H1 (cell line): ENCODE data around the gene ZMYND10. TPM values are rescaled to one million over a fixed set of nuclear protein-coding genes. Genes with fewer than 3 reads are reported as not detected.

Source experiments
- CTCF ChIA-PET: fragments of 300-600 bp; sonication (Branson Sonifier 250); formaldehyde crosslinking; loops from one replicate; lab custom pipeline; 2021; ENCODE audit not compliant: partially characterized antibody; lab: Charles Lee
- POLR2A ChIA-PET: fragments of 300-600 bp; sonication (Branson Sonifier 250); formaldehyde crosslinking; loops from one replicate; lab custom pipeline; 2021; ENCODE audit warnings: inconsistent platforms; ENCODE audit not compliant: partially characterized antibody; lab: Charles Lee
- DNase-seq, 2 experiments: peaks; one replicate each; pipeline versions ENCODE4 v3.0.0 to v3.0.0-alpha.2; 2010 to 2022; ENCODE audit warnings: low spot score in 2 of 2, low read depth in 1 of 2, mixed read lengths in 1 of 2
- FAIRE-seq: peaks from 2 replicates; lab custom pipeline; 2011; peaks lifted over from hg19 to GRCh38; lab: Jason Lieb, UNC
- H2AFZ ChIP-seq: 2 replicates; pipeline ENCODE4 v1.8.1; 2012; ENCODE audit warnings: low read length, inconsistent platforms
- H2AK5ac ChIP-seq: 2 replicates; pipeline ENCODE4 v1.6.1; 2013; ENCODE audit warnings: low read depth, low read length
- H2BK120ac ChIP-seq: replicated peaks from 2 replicates; pipeline ENCODE3; 2013; ENCODE audit warnings: low read depth, low read length, inconsistent platforms
- H2BK12ac ChIP-seq: 2 replicates; pipeline ENCODE4 v1.6.1; 2013; ENCODE audit warnings: low read depth, low read length
- H2BK15ac ChIP-seq: 2 replicates; pipeline ENCODE4 v1.6.1; 2013; ENCODE audit warnings: low read length
- H2BK20ac ChIP-seq: 2 replicates; pipeline ENCODE4 v1.6.1; 2013; ENCODE audit warnings: low read length
- H2BK5ac ChIP-seq: 2 replicates; pipeline ENCODE4 v1.6.1; 2013; ENCODE audit warnings: low read depth, low read length
- H3K14ac ChIP-seq: 2 replicates; pipeline ENCODE4 v1.6.1; 2013; ENCODE audit warnings: inconsistent platforms; ENCODE audit not compliant: insufficient read length
- H3K18ac ChIP-seq: 2 replicates; pipeline ENCODE4 v1.6.1; 2013; ENCODE audit warnings: low read length; ENCODE audit errors: extremely low read depth
- H3K23ac ChIP-seq: 2 replicates; pipeline ENCODE4 v1.6.1; 2013; ENCODE audit warnings: inconsistent platforms; ENCODE audit not compliant: insufficient read length
- H3K23me2 ChIP-seq: 2 replicates; pipeline ENCODE4 v1.6.1; 2013; ENCODE audit warnings: low read depth, low read length
- H3K27ac ChIP-seq: 2 replicates; pipeline ENCODE4 v1.6.1; 2011; ENCODE audit warnings: low read depth, low read length, inconsistent platforms
- H3K27me3 ChIP-seq, 4 experiments: replicated peaks in 1 of 4; 1 replicate in 1 of 4; 2 replicates in 3 of 4; pipeline versions ENCODE4 v1.6.1 to v1.8.1; 2011 to 2013; ENCODE audit warnings: low read length in 3 of 4, mild to moderate bottlenecking in 3 of 4, inconsistent platforms in 2 of 4, mixed read lengths in 2 of 4, moderate library complexity in 1 of 4; ENCODE audit not compliant: control insufficient read depth in 3 of 4, insufficient read depth in 3 of 4; ENCODE audit errors: extremely low read depth in 1 of 4
- H3K36me3 ChIP-seq, 4 experiments: 2 replicates each; pipeline versions ENCODE4 v1.6.1 to v1.8.1; 2011 to 2013; ENCODE audit warnings: mild to moderate bottlenecking in 4 of 4, low read length in 3 of 4, moderate library complexity in 2 of 4, control low read depth in 1 of 4, inconsistent platforms in 1 of 4; ENCODE audit not compliant: insufficient read depth in 4 of 4, control insufficient read depth in 2 of 4
- H3K4ac ChIP-seq: replicated peaks from 2 replicates; pipeline ENCODE3; 2013; ENCODE audit warnings: low read length, low read depth, mixed read lengths, inconsistent platforms; ENCODE audit not compliant: insufficient read length
- H3K4me1 ChIP-seq, 4 experiments: replicated peaks in 1 of 4; 1 replicate in 1 of 4; 2 replicates in 3 of 4; pipeline versions ENCODE4 v1.6.1 to v1.8.1; 2011 to 2013; ENCODE audit warnings: low read length in 3 of 4, inconsistent platforms in 2 of 4, mixed read lengths in 1 of 4; ENCODE audit not compliant: insufficient read depth in 4 of 4, control insufficient read depth in 3 of 4
- H3K4me2 ChIP-seq, 2 experiments: 2 replicates each; pipeline versions ENCODE4 v1.6.1 to v1.8.1; 2011 to 2013; ENCODE audit warnings: low read depth in 2 of 2, low read length in 2 of 2, control low read depth in 1 of 2, inconsistent platforms in 1 of 2, mild to moderate bottlenecking in 1 of 2; ENCODE audit not compliant: insufficient read depth in 1 of 2
- H3K4me3 ChIP-seq, 4 experiments: fragments of 200-600, 300-600 bp in 1 of 4; sonication (generic), shearing (Covaris generic), sonication (Bioruptor Twin) in 1 of 4; 2 replicates each; pipeline versions ENCODE4 v1.5.1 to v1.8.1; 2011 to 2016; ENCODE audit warnings: low read length in 4 of 4, low read depth in 3 of 4, control low read depth in 2 of 4, inconsistent platforms in 2 of 4, mild to moderate bottlenecking in 2 of 4, mixed read lengths in 1 of 4, moderate library complexity in 1 of 4; ENCODE audit not compliant: insufficient read depth in 2 of 4; ENCODE audit errors: extremely low read depth in 1 of 4
- H3K56ac ChIP-seq: replicated peaks from 2 replicates; pipeline ENCODE3; 2013; ENCODE audit warnings: low read depth, mild to moderate bottlenecking, mixed read lengths, low read length, inconsistent platforms; ENCODE audit not compliant: insufficient read length
- H3K79me1 ChIP-seq: 2 replicates; pipeline ENCODE4 v1.6.1; 2013; ENCODE audit warnings: low read depth, low read length, control low read depth
- H3K79me2 ChIP-seq, 2 experiments: 2 replicates each; pipeline versions ENCODE4 v1.6.1 to v1.8.1; 2012 to 2013; ENCODE audit warnings: low read length in 2 of 2, mild to moderate bottlenecking in 2 of 2, inconsistent platforms in 1 of 2; ENCODE audit not compliant: insufficient read depth in 2 of 2, control insufficient read depth in 1 of 2
- H3K9ac ChIP-seq, 4 experiments: replicated peaks in 1 of 4; 1 replicate in 1 of 4; 2 replicates in 3 of 4; pipeline versions ENCODE4 v1.6.1 to v1.8.1; 2011 to 2013; ENCODE audit warnings: low read depth in 3 of 4, low read length in 3 of 4, control low read depth in 2 of 4, mild to moderate bottlenecking in 2 of 4, moderate library complexity in 2 of 4, inconsistent platforms in 1 of 4; ENCODE audit errors: extremely low read depth in 1 of 4
- H3K9me3 ChIP-seq, 2 experiments: 2 replicates each; pipeline versions ENCODE4 v1.6.1 to v1.8.1; 2012 to 2013; ENCODE audit warnings: mild to moderate bottlenecking in 2 of 2, moderate library complexity in 2 of 2, control low read depth in 1 of 2, inconsistent platforms in 1 of 2, low read depth in 1 of 2, low read length in 1 of 2, mixed read lengths in 1 of 2; ENCODE audit not compliant: insufficient read depth in 2 of 2
- H4K20me1 ChIP-seq, 2 experiments: replicated peaks in 1 of 2; 2 replicates each; pipeline versions ENCODE3 to v1.8.1; 2011 to 2013; ENCODE audit warnings: inconsistent platforms in 2 of 2, low read length in 2 of 2, mild to moderate bottlenecking in 1 of 2; ENCODE audit not compliant: insufficient read depth in 2 of 2, control insufficient read depth in 1 of 2
- H4K5ac ChIP-seq: 2 replicates; pipeline ENCODE4 v1.6.1; 2013; ENCODE audit warnings: low read length, low read depth, mixed read lengths, inconsistent platforms; ENCODE audit not compliant: insufficient read length
- H4K8ac ChIP-seq: 2 replicates; pipeline ENCODE4 v1.8.0; 2013; ENCODE audit warnings: mild to moderate bottlenecking, moderate library complexity, low read length, inconsistent platforms; ENCODE audit not compliant: insufficient read depth; ENCODE audit errors: extremely low read depth
- H4K91ac ChIP-seq: replicated peaks from 2 replicates; pipeline ENCODE3; 2013; ENCODE audit warnings: low read length, mixed read lengths, inconsistent platforms; ENCODE audit not compliant: insufficient read length
- CHD2 ChIP-seq: IDR thresholded peaks from 2 replicates; pipeline ENCODE4 v1.6.1; 2012; ENCODE audit warnings: low read length, improper control_type of control experiment
- FOSL1 ChIP-seq: IDR thresholded peaks from 2 replicates; pipeline ENCODE4 v1.6.1; 2011; ENCODE audit warnings: mild to moderate bottlenecking, low read depth, low read length, moderate library complexity; ENCODE audit not compliant: insufficient read depth
- RFX5 ChIP-seq: IDR thresholded peaks from 2 replicates; pipeline ENCODE4 v1.6.1; 2011; ENCODE audit warnings: low read depth, low read length, improper control_type of control experiment, borderline replicate concordance
- SUZ12 ChIP-seq: fragments of 200-600 bp; sonication (generic); IDR thresholded peaks from 2 replicates; pipeline ENCODE4 v1.6.1; 2012; ENCODE audit warnings: mild to moderate bottlenecking, inconsistent platforms, low read length, moderate library complexity, mixed read lengths
- TAF7 ChIP-seq: optimal IDR thresholded peaks from 2 replicates; pipeline ENCODE3; 2011; ENCODE audit warnings: low read depth, mild to moderate bottlenecking, inconsistent platforms, low read length, moderate library complexity, borderline replicate concordance
- WGBS, 2 experiments: shearing (Covaris generic) in 1 of 2; methylation state at CpG; one replicate each; pipeline versions ENCODE4 v1.1.6 to v1.1.7; 2013 to 2015; ENCODE audit warnings: low lambda C conversion rate in 2 of 2, mixed read lengths in 2 of 2, inconsistent platforms in 1 of 2, low coverage in 1 of 2, missing lambda C conversion rate in 1 of 2; ENCODE audit not compliant: insufficient replicate concordance in 2 of 2, insufficient coverage in 1 of 2, insufficient read length in 1 of 2; ENCODE audit errors: extremely low coverage in 1 of 2, missing lambda C conversion rate in 1 of 2; 5-methylcytosine and 5-hydroxymethylcytosine counted together
- polyA plus RNA-seq, 7 experiments: library from polyadenylated mRNA; depleted of rRNA in 3 of 7; stranded (reverse) in 5 of 7; unstranded in 2 of 7; fragments of >200 nt in 5 of 7; fragments of 200-250 nt in 2 of 7; gene quantifications; 1 replicate in 5 of 7; 2 replicates in 1 of 7; 4 replicates in 1 of 7; pipeline versions ENCODE4 v1.2.1 to v1.2.3, GENCODE V29; 2011 to 2013; ENCODE audit warnings: missing spikeins in 2 of 7, mixed read lengths in 2 of 7
- total RNA-seq: library from RNA; stranded (reverse); fragmentation: NEBNext Ultra II Directional; extraction: Animal tissue kit (Norgen Biotek cat#: 25700); gene quantifications from 2 replicates; pipeline ENCODE4 v1.2.1, GENCODE V29; 2021

ZMYND10 gene
- total and polyA plus RNA-seq, 2 of the 8 experiments (the other 6 are each of a cell fraction or from before 2014, with no cell fraction given): 0.56 to 0.79 TPM

- Histone ChIP-seq H2BK5ac (no peak overlapping the region), H2BK120ac (no peak overlapping the region), H4K8ac (peak overlapping the region; percentile 54; the same call in 1 of the 2 replicates), H3K27ac (no peak overlapping the region; the same call in 1 of the 2 replicates), H2BK20ac (no peak overlapping the region), H3K14ac (no peak overlapping the region), H3K79me1 (peaks cover 20% of the 10 kb centered on the region), H4K91ac (no peak overlapping the region), H3K9ac (peak overlapping the region in 1 of 4 experiments; percentile 10; a peak in 1 of 7 replicates), H3K36me3 (peaks cover 16 to 34% (median 28%) of the 10 kb centered on the region in 4 experiments), H3K23me2 (peaks cover 10% of the 10 kb centered on the region), H3K27me3 (no peaks in the 10 kb centered on the region), H2BK15ac (no peak overlapping the region), H4K20me1 (peaks cover 19 to 35% of the 10 kb centered on the region in 2 experiments), H3K4me1 (peaks cover 0 to 15% (median 10%) of the 10 kb centered on the region in 4 experiments; a peak in 6 of 7 replicates), H2BK12ac (no peak overlapping the region)
- no peak for FAIRE-seq
- TF ChIP-seq SUZ12 (no peak), FOSL1 (no peak), CHD2 (no peak), TAF7 (no peak), RFX5 (no peak)
- TF ChIP-seq, all 59 proteins: peak for 0
- Histone ChIP-seq H3K4ac (no peak overlapping the region), H3K4me3 (no peak overlapping the region), H3K4me2 (no peak overlapping the region; a peak in 1 of 4 replicates), H2AFZ (no peak overlapping the region), H3K18ac (no peak overlapping the region), H4K5ac (no peak overlapping the region), H3K23ac (no peak overlapping the region), H3K56ac (no peak overlapping the region), H3K9me3 (peaks cover 0 to 1% of the 10 kb centered on the region in 2 experiments; a peak in 1 of 4 replicates), H3K79me2 (peaks cover 0 to 25% of the 10 kb centered on the region in 2 experiments; a peak in 3 of 4 replicates), H2AK5ac (no peak overlapping the region)
- ChIA-PET CTCF (interaction anchor here (0.6 to 3.6 kb wide), 5 partner anchors 10 to 139 kb away, joined by 4 to 17 read pairs (median 5); partner anchors contain the start of genes HYAL1 and TUSC2), POLR2A (interaction anchor here (0.7 to 12.6 kb wide), 3 partner anchors 12 to 25 kb away, joined by 3 to 149 read pairs (median 36); partner anchors contain the start of genes HYAL1, HYAL3, IFRD2 and NAA80)
- 83% methylated on average over 6 of the region's 6 CpGs; no CpG with 5 or more reads in 1 of the 2 experiments for WGBS, 2 experiments
- DNase-seq: no peak
Observed at GRCh38 chr3:50317300-50317699, 28.2 kb downstream of the ZMYND10 start.
